HUES6 (cell line): ENCODE measurements around the gene TMEM150B.

Experiments
- H3K27ac ChIP-seq: 2 replicates; pipeline ENCODE4 v1.7.0; 2013; ENCODE audit warnings: low read depth, mild to moderate bottlenecking, low read length, inconsistent platforms
- H3K27me3 ChIP-seq: 2 replicates; pipeline ENCODE4 v1.6.1; 2013; ENCODE audit warnings: low read length; ENCODE audit not compliant: control insufficient read depth, insufficient read depth
- H3K36me3 ChIP-seq: 2 replicates; pipeline ENCODE4 v1.6.1; 2013; ENCODE audit warnings: low read length; ENCODE audit not compliant: control insufficient read depth, insufficient read depth
- H3K4me1 ChIP-seq: 2 replicates; pipeline ENCODE4 v1.6.1; 2013; ENCODE audit warnings: low read length; ENCODE audit not compliant: control insufficient read depth, insufficient read depth
- H3K4me3 ChIP-seq: 2 replicates; pipeline ENCODE4 v1.5.1; 2013; ENCODE audit warnings: low read depth, low read length
- H3K9ac ChIP-seq: one replicate; pipeline ENCODE4 v1.6.1; 2013; ENCODE audit warnings: mild to moderate bottlenecking, low read length
- H3K9me3 ChIP-seq: 2 replicates; pipeline ENCODE4 v1.6.1; 2013; ENCODE audit warnings: low read depth, low read length; ENCODE audit not compliant: control insufficient read depth, insufficient read depth

TMEM150B gene

DNA sequence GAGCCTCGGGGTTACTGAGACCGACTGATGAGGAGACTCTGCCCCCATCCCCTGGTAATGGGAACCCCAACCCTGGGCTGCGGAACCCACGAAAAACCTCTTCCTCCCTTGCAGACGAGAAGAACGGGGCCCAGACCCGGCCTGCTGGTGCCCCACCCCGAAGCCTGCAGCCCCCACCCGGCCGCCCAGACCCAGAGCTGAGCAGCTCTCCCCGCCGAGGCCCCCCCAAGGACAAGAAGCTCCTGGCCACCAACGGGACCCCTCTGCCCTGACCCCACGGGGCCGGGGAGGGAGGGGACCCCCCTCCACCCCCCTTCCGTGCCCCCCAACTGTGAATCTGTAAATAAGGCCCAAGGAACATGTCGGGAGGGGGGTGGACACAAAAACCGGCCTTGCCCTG, 13.3 kb downstream of the TMEM150B start:
- Histone ChIP-seq H3K4me3 (no peak overlapping the region), H3K36me3 (peaks cover 26% of the 10 kb centered on the region)

DNA sequence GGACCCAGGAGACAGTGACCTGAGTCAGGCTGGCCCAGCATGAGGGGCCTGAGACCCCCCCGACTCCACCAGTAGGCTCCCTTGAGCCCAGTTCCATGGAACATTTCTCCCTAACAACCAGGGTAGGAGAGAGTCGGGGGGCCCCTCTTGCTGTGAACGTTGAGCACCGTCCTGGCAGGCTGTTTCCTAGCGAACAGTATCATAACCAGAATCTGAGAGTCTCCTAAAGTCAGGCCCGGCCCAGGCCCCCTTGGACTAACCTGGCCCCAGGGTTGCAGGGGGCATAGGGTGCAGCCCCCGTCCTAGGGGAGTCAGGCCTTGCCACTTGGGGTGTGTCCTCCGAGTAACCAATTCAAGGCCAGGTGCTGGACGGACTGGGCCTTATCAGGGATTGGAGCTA, 13.7 kb downstream of the TMEM150B start:
- no peaks in the 10 kb centered on the region for H3K4me1 ChIP-seq
- no peaks in the 10 kb centered on the region for H3K27me3 ChIP-seq
- H3K36me3 ChIP-seq: peaks cover 30% of the 10 kb centered on the region
- no peak overlapping the region for H3K4me3 ChIP-seq
- H3K27ac ChIP-seq: no peak overlapping the region
- H3K9ac ChIP-seq: no peak overlapping the region
- H3K9me3 ChIP-seq: no peaks in the 10 kb centered on the region

More for the DNA sequence above, 13.3 kb downstream of the TMEM150B start:
- no peaks in the 10 kb centered on the region for H3K27me3 ChIP-seq
- no peaks in the 10 kb centered on the region for H3K4me1 ChIP-seq
- no peak overlapping the region for H3K9ac ChIP-seq
- H3K27ac ChIP-seq: no peak overlapping the region
- H3K9me3 ChIP-seq: no peaks in the 10 kb centered on the region

DNA sequence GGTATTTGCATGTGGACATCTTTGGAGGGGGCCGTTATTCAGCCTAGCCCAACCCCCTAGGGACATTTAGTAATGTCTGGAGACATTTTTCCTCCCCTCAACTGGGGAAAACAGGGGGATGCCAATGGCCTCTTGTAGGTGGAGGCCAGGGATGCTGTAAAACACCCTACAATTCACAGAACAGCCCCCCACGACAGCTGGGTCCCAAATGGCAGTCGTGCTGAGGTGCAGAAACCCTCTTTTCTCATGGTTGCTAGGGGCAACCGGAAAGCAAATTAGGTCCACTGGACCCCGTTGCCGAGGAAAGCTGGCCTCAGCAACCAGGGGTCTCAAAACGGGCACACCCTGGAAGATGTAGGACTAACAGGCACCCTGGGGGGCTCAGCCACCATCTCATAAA, 14.6 kb downstream of the TMEM150B start:
- Histone ChIP-seq H3K9me3 (no peaks in the 10 kb centered on the region), H3K9ac (no peak overlapping the region), H3K27ac (no peak overlapping the region), H3K36me3 (peaks cover 39% of the 10 kb centered on the region), H3K4me1 (no peaks in the 10 kb centered on the region), H3K27me3 (no peaks in the 10 kb centered on the region), H3K4me3 (no peak overlapping the region)

DNA sequence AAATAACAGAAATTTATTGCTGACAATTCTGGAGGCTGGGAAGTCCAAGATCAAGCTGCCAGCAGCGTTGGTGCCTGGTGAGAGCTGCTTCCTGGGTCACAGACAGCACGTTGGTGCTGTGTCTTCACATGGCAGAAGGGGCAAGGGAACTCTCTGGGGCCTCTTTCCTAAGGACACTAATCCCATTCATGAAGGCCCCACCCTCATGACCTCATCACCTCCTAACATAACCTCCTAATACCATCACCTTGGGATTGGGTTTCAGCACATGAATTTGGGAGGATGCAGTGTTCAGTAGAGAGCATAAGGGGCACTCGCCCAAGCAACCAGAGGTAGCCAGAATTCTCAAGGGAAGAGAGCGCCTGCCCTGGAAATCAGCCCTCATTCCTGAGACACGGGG, 15.7 kb downstream of the TMEM150B start:
- Histone ChIP-seq H3K4me3 (no peak overlapping the region), H3K27me3 (no peaks in the 10 kb centered on the region), H3K27ac (no peak overlapping the region), H3K4me1 (peaks cover 3% of the 10 kb centered on the region; the same call in 1 of the 2 replicates), H3K9me3 (no peaks in the 10 kb centered on the region), H3K36me3 (peaks cover 46% of the 10 kb centered on the region), H3K9ac (no peak overlapping the region)

DNA sequence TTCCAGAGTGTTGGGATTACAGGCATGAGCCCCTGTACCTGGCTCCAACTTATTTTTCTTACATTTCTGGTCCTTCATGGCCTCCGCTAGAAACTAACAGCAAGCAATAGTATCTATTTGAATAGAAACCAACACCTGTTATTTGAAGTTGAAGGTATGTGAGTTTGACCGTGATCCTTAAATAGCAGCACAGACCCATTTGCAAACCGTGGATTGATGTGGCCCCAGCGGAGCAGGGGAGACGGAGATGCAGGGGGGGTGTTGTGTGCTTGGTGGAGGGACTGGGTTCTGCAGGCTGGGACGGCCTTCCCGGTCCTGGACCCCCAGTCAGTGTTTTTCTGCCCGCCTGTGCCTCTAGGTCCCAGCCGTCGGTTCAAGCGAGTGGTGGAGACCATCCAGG, 16.9 kb downstream of the TMEM150B start:
- no peak overlapping the region for H3K9ac ChIP-seq
- no peak overlapping the region for H3K27ac ChIP-seq
- H3K27me3 ChIP-seq: no peaks in the 10 kb centered on the region
- H3K9me3 ChIP-seq: no peaks in the 10 kb centered on the region
- peaks cover 55% of the 10 kb centered on the region for H3K36me3 ChIP-seq
- no peak overlapping the region for H3K4me3 ChIP-seq
- H3K4me1 ChIP-seq: peaks cover 3% of the 10 kb centered on the region; the same call in 1 of the 2 replicates

DNA sequence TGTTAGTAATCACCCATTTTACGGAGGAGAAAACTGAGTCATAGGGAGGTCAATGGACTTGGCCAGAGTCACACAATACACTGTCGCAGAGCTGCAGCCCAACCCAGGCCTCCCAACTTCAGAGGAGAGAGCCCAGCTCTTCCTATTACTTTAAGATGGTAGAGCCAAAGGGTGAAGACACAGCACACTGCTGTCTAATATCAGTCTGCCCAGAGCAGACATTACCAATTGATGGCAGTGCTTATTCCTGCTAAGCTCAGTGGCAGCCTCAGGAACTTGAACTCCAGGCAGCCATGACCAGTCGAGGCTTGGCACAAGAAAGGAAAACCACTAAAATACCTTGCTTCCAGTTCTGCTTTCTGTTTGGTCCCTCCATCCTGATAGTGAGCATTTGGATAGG, 18.4 kb downstream of the TMEM150B start:
- Histone ChIP-seq H3K27ac (no peak overlapping the region), H3K36me3 (peaks cover 63% of the 10 kb centered on the region), H3K9me3 (no peaks in the 10 kb centered on the region), H3K9ac (no peak overlapping the region), H3K27me3 (no peaks in the 10 kb centered on the region), H3K4me1 (peaks cover 3% of the 10 kb centered on the region; the same call in 1 of the 2 replicates), H3K4me3 (no peak overlapping the region)

DNA sequence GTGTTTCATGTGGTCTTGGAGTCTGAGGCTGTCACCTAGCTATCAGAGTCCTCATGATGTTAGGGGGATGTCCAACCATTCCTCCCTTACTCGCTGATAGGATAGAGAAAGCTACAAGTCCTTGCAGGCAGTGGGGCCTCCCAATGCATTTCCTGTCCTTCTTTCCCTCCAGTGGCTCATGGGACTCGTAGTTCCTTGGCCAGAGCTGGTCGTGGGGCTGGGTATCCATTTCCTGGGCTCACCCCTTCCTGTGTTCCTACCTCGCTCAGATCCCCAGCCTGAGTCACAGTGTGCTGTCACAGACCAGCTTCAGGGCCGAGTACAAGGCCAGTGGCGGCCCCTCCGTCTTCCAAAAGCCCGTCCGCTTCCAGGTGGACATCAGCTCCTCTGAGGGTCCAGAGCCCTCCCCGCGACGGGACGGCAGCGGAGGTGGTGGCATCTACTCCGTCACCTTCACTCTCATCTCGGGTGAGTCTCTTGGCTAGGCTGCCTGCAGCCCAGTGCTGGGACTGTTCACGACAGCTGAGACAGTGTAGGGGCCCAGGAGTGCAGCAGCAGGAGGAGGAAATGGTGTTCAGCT, 19.1 kb downstream of the TMEM150B start:
- Histone ChIP-seq H3K27ac (no peak overlapping the region), H3K27me3 (no peaks in the 10 kb centered on the region), H3K36me3 (peaks cover 63% of the 10 kb centered on the region), H3K9me3 (no peaks in the 10 kb centered on the region), H3K4me1 (peaks cover 8% of the 10 kb centered on the region), H3K4me3 (no peak overlapping the region), H3K9ac (no peak overlapping the region)

DNA sequence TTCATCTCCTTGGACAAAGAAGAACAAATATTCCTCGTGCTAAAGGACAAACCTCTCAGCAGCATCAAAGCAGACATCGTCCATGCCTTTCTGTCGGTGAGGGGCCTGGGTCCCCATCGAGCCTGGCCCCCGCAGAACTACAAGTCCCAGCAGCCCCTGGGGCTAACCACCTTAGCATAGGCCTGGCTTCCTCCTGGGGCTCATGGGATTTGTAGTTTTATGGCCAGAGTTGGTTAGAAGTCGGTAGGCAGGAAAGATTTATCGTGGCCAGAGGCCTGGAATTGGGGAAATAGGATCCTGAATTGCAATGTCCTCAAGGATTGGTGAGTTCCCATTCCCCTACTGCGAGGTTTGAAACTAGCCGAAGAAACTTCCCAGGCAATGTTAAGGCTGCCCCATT, 19.6 kb downstream of the TMEM150B start:
- Histone ChIP-seq H3K4me3 (no peak overlapping the region), H3K36me3 (peaks cover 63% of the 10 kb centered on the region)

DNA sequence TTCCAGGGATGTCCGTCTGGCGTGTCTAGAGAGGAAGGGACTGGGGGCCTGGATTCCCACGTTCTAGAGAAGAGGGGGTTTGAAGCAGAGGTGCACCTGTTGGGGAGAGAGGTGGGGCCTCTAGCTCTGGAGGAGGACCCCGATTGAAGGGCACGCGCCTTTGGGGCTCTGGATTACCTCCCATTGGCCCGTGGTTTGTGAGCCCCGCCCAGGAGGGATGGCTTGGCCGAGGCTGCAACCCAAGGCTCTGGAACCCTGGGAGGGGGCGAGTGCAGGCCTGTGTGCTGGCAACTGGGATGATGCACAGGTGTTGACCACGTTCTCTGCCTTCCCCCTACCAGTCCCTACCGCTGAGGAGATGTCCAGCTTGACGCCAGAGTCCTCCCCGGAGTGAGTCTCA, 20.2 kb downstream of the TMEM150B start:
- H3K9me3 ChIP-seq: no peaks in the 10 kb centered on the region
- H3K4me1 ChIP-seq: peaks cover 12% of the 10 kb centered on the region
- H3K4me3 ChIP-seq: no peak overlapping the region

More for the DNA sequence above, 19.6 kb downstream of the TMEM150B start:
- peaks cover 12% of the 10 kb centered on the region for H3K4me1 ChIP-seq
- no peak overlapping the region for H3K9ac ChIP-seq
- no peak overlapping the region for H3K27ac ChIP-seq
- H3K27me3 ChIP-seq: no peaks in the 10 kb centered on the region
- H3K9me3 ChIP-seq: no peaks in the 10 kb centered on the region

DNA sequence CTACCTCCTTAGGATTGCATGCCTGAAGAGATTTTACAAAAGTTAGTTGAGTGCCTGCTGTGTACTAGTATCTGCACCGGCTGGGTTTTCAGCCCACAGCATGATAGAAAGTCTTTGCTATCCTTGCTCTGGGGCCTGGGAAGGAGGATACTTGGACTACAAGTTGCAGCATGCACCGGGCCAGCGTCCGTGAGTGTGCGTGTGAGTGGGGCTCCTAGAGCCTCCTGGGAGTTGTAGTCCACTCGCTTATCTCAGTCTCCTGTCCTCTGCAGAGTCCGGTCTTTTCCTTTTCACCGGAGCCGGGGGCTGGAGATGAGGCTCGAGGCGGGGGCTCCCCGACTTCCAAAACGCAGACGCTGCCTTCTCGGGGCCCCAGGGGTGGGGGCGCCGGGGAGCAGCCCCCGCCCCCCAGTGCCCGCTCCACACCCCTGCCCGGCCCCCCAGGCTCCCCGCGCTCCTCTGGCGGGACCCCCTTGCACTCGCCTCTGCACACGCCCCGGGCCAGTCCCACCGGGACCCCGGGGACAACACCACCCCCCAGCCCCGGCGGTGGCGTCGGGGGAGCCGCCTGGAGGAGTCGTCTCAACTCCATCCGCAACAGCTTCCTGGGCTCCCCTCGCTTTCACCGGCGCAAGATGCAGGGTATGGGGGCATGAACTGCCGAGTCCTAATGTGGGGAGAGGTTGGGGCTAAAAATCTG, 20.7 kb downstream of the TMEM150B start:
- H3K27me3 ChIP-seq: no peaks in the 10 kb centered on the region
- no peak overlapping the region for H3K4me3 ChIP-seq
- no peak overlapping the region for H3K9ac ChIP-seq
- peaks cover 12% of the 10 kb centered on the region for H3K4me1 ChIP-seq
- peaks cover 61% of the 10 kb centered on the region for H3K36me3 ChIP-seq
- no peak overlapping the region for H3K27ac ChIP-seq
- H3K9me3 ChIP-seq: no peaks in the 10 kb centered on the region

More for the DNA sequence above, 20.2 kb downstream of the TMEM150B start:
- Histone ChIP-seq H3K36me3 (peaks cover 61% of the 10 kb centered on the region), H3K27me3 (no peaks in the 10 kb centered on the region), H3K9ac (no peak overlapping the region), H3K27ac (no peak overlapping the region)

DNA sequence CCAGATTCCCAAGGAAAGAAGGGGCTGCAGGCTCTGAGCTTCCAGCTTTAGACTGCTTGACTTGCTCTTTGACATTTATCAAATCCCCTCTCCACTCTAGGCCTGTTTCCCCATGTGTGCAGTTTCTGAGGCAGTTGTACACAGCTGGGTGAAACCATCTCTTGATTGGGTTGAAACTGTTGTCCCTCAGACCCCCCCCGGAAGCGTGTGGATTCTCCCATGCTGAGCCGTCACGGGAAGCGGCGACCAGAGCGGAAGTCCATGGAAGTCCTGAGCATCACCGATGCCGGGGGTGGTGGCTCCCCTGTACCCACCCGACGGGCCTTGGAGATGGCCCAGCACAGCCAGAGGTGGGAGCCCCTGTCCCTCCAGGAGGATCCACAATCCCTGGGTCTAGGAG, 21.7 kb downstream of the TMEM150B start:
- Histone ChIP-seq H3K27me3 (no peaks in the 10 kb centered on the region), H3K9ac (no peak overlapping the region), H3K27ac (no peak overlapping the region), H3K36me3 (peaks cover 58% of the 10 kb centered on the region), H3K4me3 (no peak overlapping the region), H3K9me3 (no peaks in the 10 kb centered on the region), H3K4me1 (peaks cover 12% of the 10 kb centered on the region)
